Esophagus mucosa (tissue), 1 donor: ENCODE data around the gene SPRED1. TPM values are rescaled to one million over a fixed set of nuclear protein-coding genes. Genes with fewer than 3 reads are reported as not detected.

Source experiments
- ATAC-seq: fragments of 200-7000 bp; cut with Tn5 transposase; one replicate; pipeline ENCODE4 v1.9.1; 2020
- total RNA-seq: library from RNA; stranded (reverse); gene quantifications from one replicate; pipeline ENCODE4 v1.2.4, GENCODE V29; 2023
- donor health status: DM: yes; HTN: yes; CAD: no.

Gene SPRED1
- total RNA-seq, 1 donor from 2014 or later: 10.0 TPM

- ATAC-seq: no peak
These were observed 114.8 kb downstream of the SPRED1 start for GRCh38 chr15:38367476-38367875.

GRCh38 chr15:38369936-38370478, 117.4 kb downstream of the SPRED1 start:
- no peak for ATAC-seq

GRCh38 chr15:38373016-38373415, 120.4 kb downstream of the SPRED1 start:
- ATAC-seq: no peak

GRCh38 chr15:38374029-38374428, 121.4 kb downstream of the SPRED1 start:
- no peak for ATAC-seq

GRCh38 chr15:38374556-38374955, 121.9 kb downstream of the SPRED1 start:
- ATAC-seq: peak; percentile 18

- no peak for ATAC-seq
These were observed 123.4 kb downstream of the SPRED1 start for GRCh38 chr15:38376081-38376480.

DNA sequence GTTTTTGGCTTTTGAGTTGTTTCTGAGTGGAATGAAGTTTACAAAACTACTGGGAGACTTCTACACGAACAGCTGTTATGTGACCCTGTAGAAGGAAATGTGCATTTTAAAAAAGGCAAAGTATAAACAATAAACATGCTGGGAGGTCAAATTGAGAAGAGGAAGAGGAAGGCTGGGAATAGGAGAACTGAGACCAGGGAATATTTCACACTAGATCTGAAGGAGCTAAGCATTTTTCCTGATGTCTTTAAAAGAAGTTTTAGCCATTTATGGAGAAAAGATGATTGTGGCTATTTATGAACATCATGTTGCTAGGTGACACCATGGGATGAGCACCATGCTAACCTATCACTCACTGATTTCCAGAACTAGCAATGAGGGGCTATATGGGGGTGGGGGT, 125.0 kb downstream of the SPRED1 start:
- ATAC-seq: no peak

DNA sequence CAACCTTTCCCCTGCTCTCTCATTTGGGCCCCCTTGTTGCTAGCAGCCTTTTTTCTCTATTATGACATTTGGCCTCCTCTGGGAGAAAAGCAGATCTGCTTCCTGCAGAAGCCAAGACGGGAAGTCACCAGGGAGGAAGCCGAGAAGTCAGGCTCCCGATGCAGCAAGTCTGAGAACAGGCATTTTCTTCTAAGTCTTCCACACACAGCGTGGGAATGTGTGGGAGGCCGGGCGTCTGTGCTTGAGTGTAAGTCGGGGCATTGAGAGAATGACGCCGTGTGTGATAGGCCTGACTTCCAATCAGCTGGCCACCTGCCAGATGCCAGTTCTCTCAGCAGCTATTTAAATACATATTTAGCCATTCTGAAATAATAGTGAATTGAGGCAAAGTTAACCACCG, 125.5 kb downstream of the SPRED1 start:
- ATAC-seq: no peak

- peak; percentile 85 for ATAC-seq
These were observed 137.4 kb downstream of the SPRED1 start for GRCh38 chr15:38389924-38390542.

DNA sequence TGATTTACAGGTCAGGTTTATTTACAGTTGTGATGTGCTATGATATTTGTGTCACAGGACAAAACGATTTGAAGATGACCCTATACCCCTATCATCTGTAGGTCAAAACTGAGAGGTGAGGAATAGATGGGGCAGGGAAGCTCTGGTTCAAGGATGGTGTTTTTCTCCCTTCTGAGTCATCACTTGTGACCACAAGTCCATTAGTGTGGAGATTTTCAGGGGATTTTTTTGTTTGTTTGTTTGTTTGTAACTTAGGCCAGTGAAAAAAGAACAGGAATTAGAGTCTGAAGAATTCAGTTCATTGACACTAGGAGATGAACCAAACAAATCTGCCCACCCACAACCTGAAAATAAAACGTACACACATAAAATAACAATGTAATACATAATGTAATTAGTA, 138.6 kb downstream of the SPRED1 start:
- no peak for ATAC-seq

DNA sequence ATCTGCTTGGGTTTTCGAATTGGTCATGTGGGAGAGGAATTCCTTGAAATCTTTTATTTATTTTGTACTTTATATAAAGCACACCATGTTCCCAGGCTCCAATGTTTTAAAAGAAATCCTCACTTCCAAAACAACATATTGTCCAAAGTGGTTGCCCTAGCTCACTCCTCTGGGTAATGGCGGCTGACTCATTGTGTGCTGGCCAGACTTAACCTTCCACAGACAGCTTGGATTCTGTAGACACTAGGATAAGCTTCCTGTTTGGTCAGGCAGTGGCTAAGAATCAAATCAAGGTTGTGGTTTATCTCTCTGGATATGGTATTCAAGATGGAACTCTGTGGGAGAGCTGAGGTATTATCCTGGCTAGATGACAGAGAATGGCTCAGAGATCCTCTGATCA, 145.5 kb downstream of the SPRED1 start:
- ATAC-seq: no peak

- no peak for ATAC-seq
These were observed 148.5 kb downstream of the SPRED1 start for GRCh38 chr15:38401106-38401505.

GRCh38 chr15:38401701-38402100, 149.1 kb downstream of the SPRED1 start:
- no peak for ATAC-seq

DNA sequence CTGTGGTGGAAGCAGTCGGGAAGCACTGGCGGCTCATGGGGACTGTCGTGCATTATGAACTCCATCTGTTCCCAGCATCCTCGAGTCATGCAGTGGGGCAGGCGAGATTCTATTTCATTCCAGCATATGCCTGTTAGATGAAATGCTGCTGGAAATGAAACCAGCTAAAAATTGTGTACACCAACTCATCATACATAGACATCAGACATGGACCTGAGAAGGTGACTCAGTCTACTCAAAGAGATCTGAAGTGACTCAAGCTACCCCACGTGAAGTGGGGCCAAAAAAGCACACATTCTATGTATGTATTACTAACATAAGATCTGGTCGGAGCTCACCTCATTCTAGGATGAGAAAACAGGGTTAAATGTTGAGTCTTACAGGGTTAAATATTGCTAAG, 153.8 kb downstream of the SPRED1 start:
- ATAC-seq: no peak

Other genes with a start within 250 kb of the SPRED1 start
- 8.9 TPM for gene FAM98B, start 201.3 kb downstream of the SPRED1 start, total RNA-seq